NCI-H2081 (cell line): ENCODE measurements around the gene CERS1.
A peak's percentile ranks its signal among the peaks of the same experiment; 100 is the strongest.

ENCODE experiments used
- DNase-seq, 2 experiments: peaks; one replicate each; lab custom pipeline; 2025; lab: John Stamatoyannopoulos, UW

The CERS1 gene

GRCh38 chr19:18898607-18899408, 2.9 kb upstream of the CERS1 start:
- no peak for DNase-seq

DNA sequence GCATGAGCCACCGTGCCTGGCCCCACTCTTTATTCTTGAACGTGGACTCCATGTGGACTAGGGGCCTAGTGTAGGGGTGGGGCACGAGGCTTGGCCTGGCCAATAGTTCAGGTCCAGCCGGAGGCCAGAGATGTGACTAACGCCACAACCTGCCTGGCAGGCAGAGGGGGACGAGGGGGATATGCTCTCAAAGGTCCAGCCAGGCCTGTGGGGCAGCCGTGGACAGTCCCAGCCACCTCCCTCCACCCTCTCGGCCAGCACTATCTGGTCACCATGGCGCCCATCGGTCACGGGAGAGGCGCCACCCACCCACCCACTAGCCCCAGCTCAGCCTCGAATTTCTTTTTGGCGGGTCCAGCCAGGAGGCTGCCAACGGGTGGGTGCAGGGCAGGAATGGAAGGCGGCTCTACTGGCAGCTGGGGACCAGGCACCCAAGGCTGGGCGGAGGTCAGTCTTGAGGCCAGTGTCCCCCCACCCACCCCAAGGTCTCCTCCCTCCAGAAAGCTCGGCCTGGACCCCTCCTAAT, 2.2 kb upstream of the CERS1 start:
- no peak for DNase-seq

GRCh38 chr19:18897094-18898029, 1.4 kb upstream of the CERS1 start:
- no peak for DNase-seq

- DNase-seq = no peak
Observed at GRCh38 chr19:18896421-18896841, 473 bp upstream of the CERS1 start.

DNA sequence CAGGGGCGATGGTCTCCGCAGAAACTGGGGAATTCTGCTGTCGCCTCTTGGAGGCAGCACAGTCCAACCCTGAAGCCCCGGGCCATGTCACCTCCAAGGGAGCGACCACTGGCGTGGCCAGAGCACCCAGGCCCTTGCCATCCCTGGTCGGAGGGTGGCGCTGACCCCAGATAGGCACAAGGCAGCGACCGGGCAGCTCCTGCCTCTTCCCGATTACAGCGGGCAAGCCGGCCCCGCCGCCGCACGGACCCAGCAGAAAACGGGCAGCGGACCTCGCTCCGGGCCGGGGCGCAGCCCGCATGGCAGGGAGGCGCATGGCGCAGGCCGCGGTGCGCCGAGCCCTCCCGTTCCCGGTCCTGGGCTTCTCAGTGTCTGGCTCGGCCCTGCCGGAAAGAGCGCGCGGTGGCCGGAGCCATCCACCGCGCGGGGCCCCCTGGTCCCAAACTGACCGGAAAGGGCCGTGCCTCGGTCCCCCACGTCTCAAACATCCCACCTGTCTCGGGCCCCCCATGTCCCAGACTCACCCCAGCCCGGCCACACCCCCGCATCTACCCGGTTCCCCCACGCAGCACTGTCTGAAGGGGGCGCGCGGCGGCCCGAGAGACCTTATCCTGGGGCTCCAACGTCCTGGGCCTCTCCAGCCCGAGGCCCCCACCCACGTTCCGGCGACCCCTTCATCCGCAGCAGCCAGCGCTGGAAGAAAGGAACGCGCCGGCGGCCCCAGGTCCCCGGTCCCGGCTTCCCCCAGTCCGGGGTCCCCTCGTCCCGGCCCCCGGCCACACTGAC, 727 bp downstream of the CERS1 start:
- no peak for DNase-seq

DNA sequence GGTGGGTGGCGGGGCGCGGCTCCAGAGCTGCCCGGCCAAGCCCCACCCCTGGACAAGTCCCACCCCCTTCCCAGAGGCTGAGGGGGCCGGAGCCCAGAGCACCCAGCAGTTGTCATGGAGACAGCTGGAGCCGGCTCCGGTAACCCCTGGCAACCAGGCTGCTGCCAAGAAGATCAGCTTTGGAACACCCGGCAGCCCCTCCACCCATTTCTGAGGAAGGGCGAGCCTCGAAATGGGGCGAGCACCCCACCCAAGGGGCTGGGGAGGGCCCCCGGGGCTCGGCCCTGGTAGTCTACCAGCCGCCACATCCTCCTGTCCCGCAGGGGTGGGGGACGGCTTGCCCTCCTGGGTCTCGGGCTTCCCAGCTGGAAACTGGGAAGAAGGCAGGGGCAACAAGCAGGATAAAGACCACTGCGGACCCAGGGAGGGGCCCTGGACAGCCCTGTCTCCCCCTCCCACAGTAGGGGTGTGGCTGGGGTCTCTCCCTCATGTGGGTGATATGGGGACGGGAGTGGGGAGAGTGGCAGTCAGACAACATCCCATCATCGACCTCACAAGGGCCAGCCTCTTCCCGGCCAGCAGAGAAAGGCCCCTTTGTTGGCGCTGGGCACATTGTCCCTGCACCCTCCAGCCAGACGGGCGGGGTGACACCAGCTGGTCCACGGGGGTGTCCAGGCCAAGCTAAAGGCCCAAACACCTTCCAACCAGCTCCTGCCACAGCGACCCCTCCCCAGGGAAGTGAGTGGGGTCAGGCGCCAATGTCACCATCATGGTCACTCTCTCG, 1.5 kb downstream of the CERS1 start:
- peak; percentile 54 to 63 for DNase-seq

DNA sequence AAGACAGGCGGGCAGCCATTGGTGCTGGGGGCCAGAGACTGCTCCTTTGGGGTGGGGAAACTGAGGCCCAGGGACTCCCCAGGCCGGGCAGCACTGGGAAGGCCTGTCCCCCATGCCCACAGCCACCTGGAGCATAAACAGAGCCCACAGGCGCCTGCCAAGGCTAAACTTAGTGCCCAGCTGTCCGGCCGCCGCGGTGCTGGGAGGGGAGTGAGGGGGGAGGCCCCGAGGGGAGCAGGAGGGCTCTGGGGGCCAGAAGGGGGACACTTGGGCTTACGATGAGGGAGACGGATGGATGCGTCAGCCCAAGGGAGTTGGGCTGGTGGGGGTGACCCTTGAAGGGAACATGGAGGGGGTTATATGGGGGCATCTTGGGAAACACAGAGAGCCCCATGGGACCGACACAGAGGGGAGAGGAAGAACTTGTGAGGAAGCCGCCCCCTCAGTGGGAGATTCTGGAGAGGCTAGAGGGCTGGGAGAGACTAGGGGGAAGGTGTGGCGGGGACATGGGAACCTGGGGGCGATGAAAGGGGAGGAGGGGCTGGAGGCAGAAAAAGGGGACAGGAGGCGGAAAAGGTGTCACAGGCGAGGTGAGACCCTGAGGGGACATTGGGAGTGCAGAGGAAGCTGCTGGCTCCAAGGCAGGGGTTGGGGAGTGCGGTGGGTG, 2.2 kb downstream of the CERS1 start:
- DNase-seq = no peak

DNA sequence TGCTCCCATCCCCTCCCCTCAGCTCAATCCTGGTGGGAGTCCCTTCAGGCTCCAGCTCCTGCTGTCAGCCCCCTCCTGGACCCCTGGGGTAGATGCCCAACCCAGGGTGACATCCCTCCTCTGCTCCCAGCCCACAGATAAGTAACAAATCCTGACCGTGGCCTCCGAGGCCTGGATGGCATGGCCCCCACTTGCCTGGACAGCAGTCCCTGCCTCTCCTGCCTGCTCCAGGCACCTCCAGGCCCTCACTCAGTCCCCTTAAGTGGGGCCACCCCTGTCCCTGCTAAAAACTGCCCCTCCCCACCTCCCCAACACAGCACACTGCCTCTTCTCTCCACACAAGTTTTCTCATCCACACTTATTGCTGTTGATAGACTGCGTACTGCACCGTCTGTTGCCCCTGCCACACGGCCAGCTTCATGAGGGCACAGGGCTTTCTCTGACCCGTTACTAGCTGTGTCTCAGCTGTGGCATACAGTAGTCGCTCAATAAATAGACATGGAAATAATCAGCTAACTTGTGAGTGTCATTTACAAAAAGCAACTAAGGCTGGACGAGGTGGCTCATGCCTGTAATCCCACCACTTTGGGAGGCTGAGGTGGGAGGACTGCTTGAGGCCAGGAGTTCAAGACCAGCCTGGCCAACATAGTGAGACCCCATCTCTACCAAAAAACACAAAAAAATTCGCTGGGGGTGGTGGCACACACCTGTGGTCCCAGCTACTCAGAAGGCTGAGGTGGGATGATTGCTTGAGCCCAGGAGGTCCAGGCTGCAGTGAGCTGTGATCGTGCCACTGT, 5.8 kb downstream of the CERS1 start:
- no peak for DNase-seq

- no peak for DNase-seq
Observed at GRCh38 chr19:18886972-18887371, 9.0 kb downstream of the CERS1 start.

GRCh38 chr19:18883526-18884304, 12.2 kb downstream of the CERS1 start:
- DNase-seq = no peak

GRCh38 chr19:18881491-18881890, 14.5 kb downstream of the CERS1 start:
- DNase-seq = no peak

DNA sequence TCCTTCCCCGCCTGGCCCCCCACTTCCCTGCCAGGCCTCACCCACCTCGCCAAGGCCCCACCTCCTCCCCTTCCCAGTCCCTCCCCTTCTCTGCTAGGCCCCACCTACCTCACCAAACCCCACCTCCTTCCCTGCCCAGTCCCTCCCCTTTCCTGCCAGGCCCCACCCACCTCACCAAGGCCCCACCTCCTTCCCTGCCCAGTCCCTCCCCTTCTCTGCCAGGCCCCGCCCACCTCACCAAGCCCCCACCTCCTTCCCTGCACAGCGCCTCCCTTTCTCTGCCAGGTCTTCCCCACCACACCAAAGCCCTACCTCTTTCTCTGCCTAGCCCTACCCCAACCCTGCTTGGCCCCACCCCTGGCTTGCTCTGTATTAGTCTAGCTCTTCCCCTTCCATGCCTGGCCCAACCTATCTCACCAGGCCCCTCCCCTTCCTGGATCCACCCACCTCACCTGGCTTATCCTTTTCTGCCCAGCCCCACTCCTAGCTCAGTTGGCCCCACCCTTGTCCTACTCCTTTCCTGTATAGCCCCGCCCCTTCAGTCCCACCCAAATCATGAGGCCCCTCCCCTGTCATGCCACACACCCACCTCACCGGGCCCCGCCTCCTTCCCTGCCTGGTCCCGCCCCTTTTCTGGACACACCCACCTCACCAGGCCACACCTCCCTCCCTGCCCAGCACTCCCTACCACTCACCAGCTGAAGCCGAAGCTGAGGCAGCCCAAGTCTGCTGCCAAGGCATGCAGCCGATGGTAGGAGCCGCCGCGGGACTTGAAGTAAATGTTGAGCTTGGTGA, 16.2 kb downstream of the CERS1 start:
- peak; percentile 17 to 26 for DNase-seq

DNA sequence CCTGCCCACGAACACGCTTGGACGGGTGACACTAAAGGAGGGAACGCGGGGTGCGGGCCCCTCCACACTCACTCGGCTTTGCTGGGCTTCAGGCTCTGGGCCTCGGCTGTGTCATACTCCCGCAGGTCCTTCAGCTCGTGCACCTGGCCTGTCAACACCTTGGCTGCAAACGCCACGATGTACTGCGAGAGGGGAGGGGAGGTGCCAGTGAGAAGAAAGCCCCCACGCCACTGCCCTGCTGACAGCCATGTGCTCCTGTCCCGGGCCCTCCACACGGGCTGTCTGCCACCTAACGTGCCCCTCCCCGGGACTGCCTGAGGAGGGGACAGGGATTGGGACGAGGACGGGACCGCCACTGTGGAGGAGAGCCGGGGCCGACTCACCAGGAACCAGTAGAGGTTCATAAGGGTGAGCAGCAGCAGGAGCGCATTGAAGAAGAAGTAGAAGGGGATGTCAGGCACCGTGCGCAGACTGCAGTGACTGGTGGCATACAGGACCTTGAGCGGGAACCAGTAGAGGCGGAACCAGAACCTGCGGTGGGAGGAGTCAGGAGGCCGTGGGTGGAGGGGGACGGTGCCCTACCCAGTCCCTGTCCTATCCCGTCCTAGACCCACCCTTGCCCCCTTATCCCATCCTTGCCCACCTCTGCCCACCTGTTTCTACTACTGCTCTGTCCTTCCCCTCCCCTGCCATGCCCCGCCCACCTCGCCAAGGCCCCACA, 16.9 kb downstream of the CERS1 start:
- no peak for DNase-seq

DNA sequence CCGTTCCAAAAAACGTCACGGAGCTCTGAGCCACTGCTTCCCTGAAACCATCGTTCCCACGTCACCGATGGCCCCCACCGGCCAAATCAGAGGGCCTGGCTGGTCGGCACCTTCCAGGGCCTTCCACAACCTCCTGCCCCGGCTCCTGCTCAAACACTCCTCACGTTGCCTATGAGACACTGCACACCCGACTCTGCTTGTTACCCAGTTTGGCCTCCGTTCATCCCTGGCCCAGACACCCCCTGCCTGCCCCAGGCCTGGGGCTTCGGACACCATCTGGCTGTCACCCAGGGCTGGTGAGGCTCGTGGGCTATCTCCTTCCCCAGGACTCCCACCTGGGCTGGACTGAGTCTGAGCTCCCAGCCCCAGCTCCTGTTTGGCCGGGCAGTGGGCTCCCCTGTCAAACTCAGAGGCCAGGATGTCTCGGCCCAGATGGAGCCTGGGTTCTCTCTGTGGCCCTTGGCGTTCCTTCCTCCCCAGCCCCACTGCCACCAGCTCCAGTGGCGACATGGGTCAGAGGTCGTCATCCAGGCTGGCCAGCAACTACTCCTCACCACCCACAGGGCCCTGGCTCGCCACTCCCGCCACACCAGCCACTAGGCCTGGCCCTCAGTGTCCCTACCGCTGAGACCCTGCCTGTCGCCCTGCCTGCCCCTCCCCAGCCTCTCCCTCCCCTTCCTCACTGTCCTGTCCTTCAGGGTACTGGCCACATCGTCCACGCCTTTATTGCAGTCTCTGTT, 17.7 kb downstream of the CERS1 start:
- DNase-seq = no peak

DNA sequence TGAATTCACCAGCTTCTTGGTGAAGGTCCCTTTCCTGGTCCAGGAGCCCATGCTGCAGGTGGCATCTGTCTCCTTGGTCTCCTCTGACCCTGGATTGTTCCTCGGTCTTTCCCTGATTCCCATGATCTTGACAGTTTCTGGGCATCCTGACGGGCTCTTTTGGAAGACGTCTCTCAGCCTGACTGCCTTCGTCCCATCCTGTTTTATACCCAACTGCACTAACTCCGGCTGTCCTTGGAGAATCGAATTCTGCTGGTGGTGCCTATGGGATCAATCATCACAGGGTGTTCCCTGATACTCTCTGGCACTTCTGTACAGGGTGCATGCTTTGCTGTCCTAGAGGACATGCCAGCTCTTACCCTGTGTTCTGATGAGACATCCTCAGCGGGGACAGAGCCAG, 19.1 kb downstream of the CERS1 start:
- DNase-seq = no peak

DNA sequence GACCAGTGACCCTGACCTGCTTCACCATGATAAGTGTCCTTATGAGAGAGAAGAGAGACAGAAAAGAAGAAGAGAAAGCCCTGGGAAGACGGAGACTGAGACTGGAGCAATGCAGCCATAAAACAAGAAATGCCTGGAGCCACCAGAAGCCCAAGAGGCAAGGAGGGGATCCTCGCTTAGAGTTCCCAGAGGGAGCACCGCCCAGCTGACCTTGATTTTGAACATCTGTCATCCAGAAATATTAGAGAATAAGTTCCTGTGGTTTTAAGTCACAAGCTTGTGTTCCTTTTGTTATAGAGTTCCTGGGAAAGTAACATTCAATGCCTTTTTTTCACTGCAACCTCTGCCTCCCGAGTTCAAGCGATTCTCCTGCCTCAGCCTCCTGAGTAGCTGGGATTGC, 20.2 kb downstream of the CERS1 start:
- DNase-seq = no peak

DNA sequence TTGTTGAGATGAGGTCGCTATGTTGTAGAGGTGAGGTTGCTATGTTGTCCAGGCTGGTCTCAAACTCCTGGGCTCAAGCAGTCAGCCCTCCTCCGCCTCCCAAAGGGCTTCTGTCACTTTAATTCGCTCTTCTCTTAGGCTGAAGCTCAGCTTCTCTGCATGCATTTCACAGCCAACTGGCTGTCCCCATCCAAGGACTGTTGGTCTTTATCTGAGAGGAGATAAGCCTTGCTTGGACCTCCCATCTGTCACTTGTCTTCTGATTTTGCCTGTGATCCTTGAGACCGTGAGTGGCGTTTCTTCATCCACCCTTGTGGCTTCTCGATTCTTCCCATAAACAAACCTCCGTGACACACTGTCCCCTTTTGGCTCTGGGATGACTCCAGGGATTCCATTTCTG, 24.4 kb downstream of the CERS1 start:
- no peak for DNase-seq
